Ovary (tissue), 9 donors: ENCODE measurements around the gene NPC2. TPM values are rescaled to one million over a fixed set of nuclear protein-coding genes. Genes with fewer than 3 reads are reported as not detected.
A peak's percentile ranks its signal among the peaks of the same experiment; 100 is the strongest.

Experiments
- DNase-seq, 5 donors: peaks; one replicate each; pipeline ENCODE4 v3.0.0-alpha.2; 2019 to 2020
- H3K27ac ChIP-seq, 2 donors: fragments of 200-600 bp; one replicate each; pipeline versions ENCODE4 v1.5.1 to v1.8.0; 2019 to 2022
- H3K27me3 ChIP-seq: fragments of 200-600 bp; one replicate; pipeline ENCODE4 v1.8.0; 2022
- H3K36me3 ChIP-seq: fragments of 200-600 bp; sonication (generic); one replicate; pipeline ENCODE4 v1.5.1; 2019
- H3K4me1 ChIP-seq: one replicate; pipeline ENCODE4 v1.8.1; 2013; ENCODE audit warnings: mild to moderate bottlenecking, moderate library complexity; ENCODE audit not compliant: insufficient read depth
- H3K4me3 ChIP-seq: fragments of 200-600 bp; sonication (generic); one replicate; pipeline ENCODE4 v1.5.1; 2017
- H3K9me3 ChIP-seq, 2 donors: fragments of 200-600 bp in 1 of 2; sonication (generic) in 1 of 2; one replicate each; pipeline versions ENCODE4 v1.5.1 to v1.8.1; 2013 to 2019; ENCODE audit warnings: mild to moderate bottlenecking in 1 of 2, moderate library complexity in 1 of 2
- CTCF ChIP-seq, 3 donors: fragments of 450-650 bp in 2 of 3; fragments of 200-600 bp in 1 of 3; IDR thresholded peaks; one replicate each; pipeline versions ENCODE4 v1.5.1 to v1.8.0; 2016 to 2022; ENCODE audit warnings: antibody characterized with exemption in 3 of 3, mild to moderate bottlenecking in 1 of 3
- EP300 ChIP-seq: sonication (generic); formaldehyde crosslinking; IDR thresholded peaks from one replicate; pipeline ENCODE4 v1.6.1; 2017; ENCODE audit warnings: antibody characterized with exemption
- POLR2A ChIP-seq: fragments of 450-650 bp; IDR thresholded peaks from one replicate; pipeline ENCODE4 v1.6.1; 2017; ENCODE audit warnings: antibody characterized with exemption, mild to moderate bottlenecking, moderate library complexity
- WGBS, 3 donors: extraction: QIAGEN DNeasy Blood & Tissue Kit in 1 of 3; methylation state at CpG; one replicate each; pipeline versions ENCODE4 v1.1.5 to v1.1.7; 2013 to 2017; 5-methylcytosine and 5-hydroxymethylcytosine counted together
- intact Hi-C, 4 donors: fragments of 100-400 bp; cut with DNase I; formaldehyde crosslinking; loops; one replicate each; pipeline versions ENCODE4 v1.11.0 to v1.15.1; 2022 to 2023
- polyA plus RNA-seq, 2 donors: library from polyadenylated mRNA; stranded (reverse); fragments of 200-250 nt in 1 of 2; fragments of 350-450 nt in 1 of 2; fragmentation: Illumina TruSeq in 1 of 2; extraction: RNeasy Lipid Tissue Mini Kit (QIAGEN cat#74804) in 1 of 2; gene quantifications; one replicate each; pipeline ENCODE4 v1.2.3, GENCODE V29; 2013 to 2014
- total RNA-seq, 7 donors: library from RNA; depleted of rRNA in 2 of 7; stranded (reverse); fragments of >200 nt in 2 of 7; fragmentation: NEBNext Ultra II Directional in 3 of 7; extraction: Animal tissue kit (Norgen Biotek cat#: 25700) in 3 of 7; gene quantifications; one replicate each; pipeline versions ENCODE4 v1.1.0 to v1.2.4, GENCODE V29; 2016 to 2023
- donor health status: DM: no; HTN: no; CAD: no; lungs with moderate emphysema.
- donor health status: DM: no; HTN: no; CAD: no.
- donor health status: Bipolar disorder and iron deficiency.
- donor health status: DM: yes; HTN: yes; CAD: no.
- donor health status: DM: no; HTN: no; CAD: no.
- donor health status: DM: yes; HTN: yes; CAD: no.

Gene NPC2
- total and polyA plus RNA-seq, 9 donors, result 175 to 506 (median 243) TPM

GRCh38 chr14:74514471-74514941 lies 21.4 kb upstream of the NPC2 start:
- WGBS, 3 donors, result 28 to 46% (median 30%) methylated on average over 13 of the region's 13 CpGs
- intact Hi-C loops, result loop anchor here in 1 of 4 donors (5.0 kb wide), 1 partner anchor 83 kb away; no protein-coding TSS in a partner anchor
- Histone ChIP-seq H3K4me1 (peaks cover 2% of the 10 kb centered on the region), H3K27me3 (no peaks in the 10 kb centered on the region), H3K36me3 (no peaks in the 10 kb centered on the region), H3K4me3 (no peak overlapping the region), H3K9me3 (no peaks in the 10 kb centered on the region), H3K27ac (peak overlapping the region; percentile 1 to 23)
- DNase-seq, result peak in 3 of 5 donors; percentile 47 to 60 (median 50)
- TF ChIP-seq EP300 (no peak), POLR2A (no peak), CTCF (IDR thresholded peaks at IDR 0.05) (no peak)

- Histone ChIP-seq H3K4me3 (no peak overlapping the region), H3K9me3 (no peaks in the 10 kb centered on the region), H3K4me1 (peaks cover 2% of the 10 kb centered on the region), H3K27ac (no peak overlapping the region), H3K36me3 (no peaks in the 10 kb centered on the region), H3K27me3 (no peaks in the 10 kb centered on the region)
- WGBS, 3 donors, result 81 to 88% (median 84%) methylated on average over 10 of the region's 10 CpGs
- peak in 2 of 5 donors; percentile 13 to 23 for DNase-seq
- TF ChIP-seq POLR2A (no peak), EP300 (no peak), CTCF (IDR thresholded peaks at IDR 0.05) (no peak)
- intact Hi-C loops, result loop anchor here in 1 of 4 donors (5.0 kb wide), 1 partner anchor 85 kb away; no protein-coding TSS in a partner anchor
These were observed 19.1 kb upstream of the NPC2 start for GRCh38 chr14:74511966-74512830.

GRCh38 chr14:74510959-74511409 lies 17.9 kb upstream of the NPC2 start:
- peak in 2 of 5 donors; percentile 49 to 62 for DNase-seq
- Histone ChIP-seq H3K9me3 (no peaks in the 10 kb centered on the region), H3K36me3 (no peaks in the 10 kb centered on the region), H3K27ac (no peak overlapping the region), H3K27me3 (no peaks in the 10 kb centered on the region), H3K4me1 (peaks cover 2% of the 10 kb centered on the region), H3K4me3 (no peak overlapping the region)
- TF ChIP-seq CTCF (IDR thresholded peaks at IDR 0.05), result no peak
- TF ChIP-seq EP300, result no peak
- TF ChIP-seq POLR2A, result no peak
- WGBS, 3 donors, result 53 to 61% (median 57%) methylated on average over 10 of the region's 10 CpGs
- intact Hi-C loops, result loop anchor here in 1 of 4 donors (5.0 kb wide), 1 partner anchor 86 kb away; no protein-coding TSS in a partner anchor

- H3K4me1 ChIP-seq, result peaks cover 2% of the 10 kb centered on the region
These were observed 17.3 kb upstream of the NPC2 start for GRCh38 chr14:74510223-74510931.

More at GRCh38 chr14:74510223-74510931, 17.3 kb upstream of the NPC2 start:
- Histone ChIP-seq H3K27me3 (no peaks in the 10 kb centered on the region), H3K4me3 (no peak overlapping the region), H3K27ac (no peak overlapping the region), H3K36me3 (no peaks in the 10 kb centered on the region), H3K9me3 (no peaks in the 10 kb centered on the region)
- intact Hi-C loops, result loop anchor here in 1 of 4 donors (5.0 kb wide), 1 partner anchor 87 kb away; no protein-coding TSS in a partner anchor
- DNase-seq, result peak in 2 of 5 donors; percentile 23 to 34
- 63 to 70% (median 66%) methylated on average over 20 to 21 of the region's 21 CpGs for WGBS, 3 donors
- no peak for TF ChIP-seq POLR2A
- TF ChIP-seq EP300, result no peak
- no peak for TF ChIP-seq CTCF (IDR thresholded peaks at IDR 0.05)
